Heart left ventricle (tissue), 16 donors: ENCODE data around the gene PTPRN2. TPM values are rescaled to one million over a fixed set of nuclear protein-coding genes. Genes with fewer than 3 reads are reported as not detected.

Source experiments
- ATAC-seq, 4 donors: fragments of 200-7000 bp; cut with Tn5 transposase; one replicate each; pipeline ENCODE4 v1.9.1; 2020 to 2022; ENCODE audit warnings: moderate library complexity in 4 of 4, mild to moderate bottlenecking in 3 of 4, moderate number of reproducible peaks in 1 of 4
- DNase-seq, 5 donors: peaks; one replicate each; pipeline ENCODE4 v3.0.0-alpha.2; 2020
- H3K27ac ChIP-seq, 12 donors: fragments of 200-600 bp; sonication (generic) in 4 of 12; one replicate each; pipeline versions ENCODE4 v1.5.0 to v1.8.0; 2016 to 2022; ENCODE audit warnings: mild to moderate bottlenecking in 2 of 12
- H3K27me3 ChIP-seq, 9 donors: fragments of 200-600 bp; sonication (generic) in 2 of 9; one replicate each; pipeline versions ENCODE4 v1.5.1 to v1.8.0; 2016 to 2022; ENCODE audit warnings: mild to moderate bottlenecking in 3 of 9
- H3K36me3 ChIP-seq, 9 donors: fragments of 200-600 bp; sonication (generic) in 2 of 9; one replicate each; pipeline versions ENCODE4 v1.5.0 to v1.8.0; 2018 to 2022; ENCODE audit warnings: mild to moderate bottlenecking in 2 of 9
- H3K4me1 ChIP-seq, 12 donors: fragments of 200-600 bp; sonication (generic) in 4 of 12; one replicate each; pipeline versions ENCODE4 v1.5.0 to v1.8.0; 2016 to 2022; ENCODE audit warnings: mild to moderate bottlenecking in 3 of 12
- H3K4me3 ChIP-seq, 12 donors: fragments of 200-600 bp; sonication (generic) in 4 of 12; one replicate each; pipeline versions ENCODE4 v1.5.0 to v1.8.0; 2017 to 2022; ENCODE audit warnings: mild to moderate bottlenecking in 9 of 12, moderate library complexity in 4 of 12
- H3K9me3 ChIP-seq, 12 donors: fragments of 200-600 bp; sonication (generic) in 4 of 12; one replicate each; pipeline versions ENCODE4 v1.5.0 to v1.8.0; 2016 to 2022; ENCODE audit warnings: mild to moderate bottlenecking in 1 of 12
- POLR2A ChIP-seq, 2 donors: fragments of 450-650 bp; IDR thresholded peaks; one replicate each; pipeline ENCODE4 v1.6.1; 2017; ENCODE audit warnings: antibody characterized with exemption in 2 of 2, mild to moderate bottlenecking in 2 of 2, moderate library complexity in 2 of 2
- WGBS, 4 donors: extraction: QIAGEN DNeasy Blood & Tissue Kit in 2 of 4; methylation state at CpG; one replicate each; pipeline versions ENCODE4 v1.1.5 to v1.1.7; 2013 to 2018; 5-methylcytosine and 5-hydroxymethylcytosine counted together
- intact Hi-C, 10 donors: fragments of 100-400 bp; cut with DNase I; formaldehyde crosslinking; loops; one replicate each; pipeline versions ENCODE4 v1.11.1 to v1.14.2; 2022
- polyA plus RNA-seq, 2 donors: library from polyadenylated mRNA; stranded (reverse); fragments of 200-250 nt; gene quantifications; one replicate each; pipeline ENCODE4 v1.2.3, GENCODE V29; 2013
- total RNA-seq, 9 donors: library from RNA; depleted of rRNA in 2 of 9; stranded (reverse); fragments of >200 nt in 2 of 9; fragmentation: NEBNext Ultra II Directional in 3 of 9; extraction: Animal tissue kit (Norgen Biotek cat#: 25700) in 3 of 9; gene quantifications; one replicate each; pipeline versions ENCODE4 v1.1.0 to v1.2.4, GENCODE V29; 2016 to 2023
- TF ChIP-seq, protein P1 (sequence below), 12 donors: fragments of 200-600 bp; sonication (generic) in 4 of 12; IDR thresholded peaks; one replicate each; pipeline versions ENCODE4 v1.5.0 to v1.8.0; 2018 to 2022; ENCODE audit warnings: antibody characterized with exemption in 12 of 12, mild to moderate bottlenecking in 5 of 12
- donor health status: ischemic (EF 13 %, LVEDD 7.1; RV severe dilation, severe dysfunction).
- donor health status: healthy with polysubstance abuse.
- donor health status: DM: no; HTN: yes; CAD: no.
- donor health status: DM: no; HTN: no; CAD: no.
- donor health status: ischemic (EF 25% LVEDD 6.9; RV normal size, moderate dysfunction).
- donor health status: ischemic (EF 25% LVEDD 5.7; RV mildly dilated, moderate dysfunction).
- donor health status: healthy.
- donor health status: DM: yes; HTN: yes; CAD: no.
- donor health status: ischemic (EF 35%, LVEDD 5.7; RV mildly dilated, moderate dysfunction).
- donor health status: nonischemic (EF 11% LVEDD 7.7; RV severe dilation, severe dysfunction).
- donor health status: DM: yes; HTN: yes; CAD: no.
- donor health status: PGD.
- donor health status: ischemic (EF 29% LVEDD 5.4; RV normal size, mild dysfunction).
- donor health status: nonischemic (EF 23%, LVEDD 6.1; RV moderate dilation, normal function).

Gene PTPRN2
- total and polyA plus RNA-seq, 11 donors = 0.61 to 2.3 (median 1.3) TPM

DNA sequence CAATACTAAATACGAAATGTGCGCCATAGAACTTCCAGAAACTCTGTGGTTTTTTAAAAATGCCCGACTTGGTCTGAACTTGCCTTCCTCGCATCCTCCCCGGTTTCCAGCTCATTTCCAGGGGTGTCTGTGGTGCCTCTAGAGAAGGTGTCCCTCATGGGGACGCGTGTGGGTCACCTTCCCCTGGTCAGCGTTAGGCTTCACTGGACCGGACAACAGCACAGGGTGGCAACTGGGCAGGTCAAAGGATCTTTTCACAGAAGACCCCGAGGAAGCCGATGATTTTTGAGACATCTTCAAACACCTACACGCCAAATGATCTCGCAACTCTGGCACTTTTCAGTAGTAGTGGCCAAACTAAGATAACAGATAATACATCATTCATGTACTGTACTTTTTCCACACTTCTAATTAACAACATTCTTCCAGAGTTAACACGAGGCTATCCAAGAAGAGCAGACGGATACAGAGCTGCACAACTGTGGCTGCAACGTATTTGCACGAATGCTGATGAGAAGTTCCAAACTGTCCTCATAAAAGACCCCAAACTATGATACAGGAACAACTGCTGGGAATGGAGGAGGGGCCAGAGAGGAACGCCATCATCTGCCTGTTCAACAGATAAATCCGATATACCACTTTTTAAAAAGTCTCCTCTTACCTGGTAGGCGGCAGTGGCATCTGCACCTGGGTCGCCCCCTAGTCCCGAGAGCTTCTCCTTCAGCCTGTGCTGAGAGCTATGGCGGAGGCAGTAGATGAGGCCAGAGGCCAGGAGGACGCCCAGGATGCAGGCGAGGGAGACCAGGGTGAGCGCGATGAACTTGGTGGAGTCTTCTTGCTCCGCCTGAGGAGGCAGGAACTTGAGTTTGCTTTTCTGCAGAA is 905.3 kb downstream of the PTPRN2 start:
- DNase-seq = no peak
- no peak for TF ChIP-seq POLR2A (IDR thresholded peaks at IDR 0.05)
- TF ChIP-seq, protein P1, sequence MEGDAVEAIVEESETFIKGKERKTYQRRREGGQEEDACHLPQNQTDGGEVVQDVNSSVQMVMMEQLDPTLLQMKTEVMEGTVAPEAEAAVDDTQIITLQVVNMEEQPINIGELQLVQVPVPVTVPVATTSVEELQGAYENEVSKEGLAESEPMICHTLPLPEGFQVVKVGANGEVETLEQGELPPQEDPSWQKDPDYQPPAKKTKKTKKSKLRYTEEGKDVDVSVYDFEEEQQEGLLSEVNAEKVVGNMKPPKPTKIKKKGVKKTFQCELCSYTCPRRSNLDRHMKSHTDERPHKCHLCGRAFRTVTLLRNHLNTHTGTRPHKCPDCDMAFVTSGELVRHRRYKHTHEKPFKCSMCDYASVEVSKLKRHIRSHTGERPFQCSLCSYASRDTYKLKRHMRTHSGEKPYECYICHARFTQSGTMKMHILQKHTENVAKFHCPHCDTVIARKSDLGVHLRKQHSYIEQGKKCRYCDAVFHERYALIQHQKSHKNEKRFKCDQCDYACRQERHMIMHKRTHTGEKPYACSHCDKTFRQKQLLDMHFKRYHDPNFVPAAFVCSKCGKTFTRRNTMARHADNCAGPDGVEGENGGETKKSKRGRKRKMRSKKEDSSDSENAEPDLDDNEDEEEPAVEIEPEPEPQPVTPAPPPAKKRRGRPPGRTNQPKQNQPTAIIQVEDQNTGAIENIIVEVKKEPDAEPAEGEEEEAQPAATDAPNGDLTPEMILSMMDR (IDR thresholded peaks at IDR 0.05) = no peak
- no peak for ATAC-seq
- 58 to 68% (median 64%) methylated on average over 27 to 28 of the region's 28 CpGs for WGBS, 4 donors
- intact Hi-C loops = loop anchor here in 1 of 10 donors (10.0 kb wide), 1 partner anchor 248 kb away; no protein-coding TSS in a partner anchor
- peaks cover 33 to 100% (median 70%) of the 10 kb centered on the region in 9 donors for H3K27me3 ChIP-seq
- H3K9me3 ChIP-seq = no peaks in the 10 kb centered on the region
- H3K36me3 ChIP-seq = peaks cover 0 to 3% (median 0%) of the 10 kb centered on the region in 9 donors
- no peak overlapping the region for H3K4me3 ChIP-seq
- H3K4me1 ChIP-seq = peaks cover 0 to 27% (median 7%) of the 10 kb centered on the region in 12 donors
- no peak overlapping the region for H3K27ac ChIP-seq

DNA sequence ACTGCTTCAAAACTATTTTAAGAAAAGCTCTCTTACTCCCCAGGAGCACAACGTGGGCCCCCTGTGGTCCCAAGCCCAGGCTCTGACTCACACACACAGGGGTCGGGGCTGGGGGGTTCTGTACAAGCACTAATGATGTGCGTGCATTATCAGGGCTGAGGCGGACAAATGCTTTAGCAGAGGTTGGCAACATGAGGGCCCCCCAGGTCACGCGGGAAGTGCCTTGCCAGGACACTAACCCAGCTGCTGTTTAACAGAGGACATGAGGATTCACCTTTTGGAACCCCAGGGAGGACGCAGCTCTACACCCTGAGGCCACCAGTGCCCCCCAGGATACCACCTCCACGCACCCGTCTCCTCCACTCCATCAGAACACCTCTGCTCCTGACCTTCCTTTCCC is 908.0 kb downstream of the PTPRN2 start:
- no peak for ATAC-seq
- H3K4me1 ChIP-seq = peaks cover 0 to 13% (median 6%) of the 10 kb centered on the region in 12 donors
- no peak overlapping the region for H3K27ac ChIP-seq
- no peak for TF ChIP-seq POLR2A (IDR thresholded peaks at IDR 0.05)
- TF ChIP-seq, protein P1 (IDR thresholded peaks at IDR 0.05) = no peak
- peaks cover 0 to 3% (median 0%) of the 10 kb centered on the region in 9 donors for H3K36me3 ChIP-seq
- H3K9me3 ChIP-seq = no peaks in the 10 kb centered on the region
- H3K27me3 ChIP-seq = peaks cover 21 to 98% (median 48%) of the 10 kb centered on the region in 9 donors
- 49 to 69% (median 58%) methylated on average over 9 of the region's 9 CpGs for WGBS, 4 donors
- H3K4me3 ChIP-seq = no peak overlapping the region
- intact Hi-C loops = loop anchor here in 1 of 10 donors (10.0 kb wide), 1 partner anchor 245 kb away; no protein-coding TSS in a partner anchor
- DNase-seq = no peak

DNA sequence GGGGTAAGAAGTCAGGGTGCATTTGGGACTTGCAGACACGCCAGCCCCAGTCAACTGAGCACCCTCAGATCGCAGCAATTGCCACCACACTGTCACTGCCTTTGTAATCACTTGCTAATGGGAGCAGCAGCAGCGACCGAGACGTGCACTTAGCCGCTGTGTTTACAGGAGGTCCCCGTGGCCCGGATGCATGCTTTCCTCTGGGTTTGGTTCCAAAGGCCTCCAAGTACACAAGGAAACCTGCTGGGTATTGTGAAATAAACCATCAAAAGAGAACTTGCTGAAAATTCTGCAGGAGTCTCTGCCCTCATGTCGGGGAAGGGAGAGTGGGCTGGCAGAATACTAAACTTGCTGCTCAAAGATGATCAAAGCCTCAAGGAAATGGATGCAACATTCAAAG is 909.1 kb downstream of the PTPRN2 start:
- no peaks in the 10 kb centered on the region for H3K9me3 ChIP-seq
- 16 to 34% (median 23%) methylated on average over 9 of the region's 9 CpGs for WGBS, 4 donors
- DNase-seq = no peak
- no peak overlapping the region for H3K4me3 ChIP-seq
- no peak overlapping the region for H3K27ac ChIP-seq
- peaks cover 0 to 3% (median 0%) of the 10 kb centered on the region in 9 donors for H3K36me3 ChIP-seq
- intact Hi-C loops = no loop called here
- H3K4me1 ChIP-seq = peaks cover 0 to 2% (median under 1%) of the 10 kb centered on the region in 12 donors
- ATAC-seq = no peak
- TF ChIP-seq, protein P1 (IDR thresholded peaks at IDR 0.05) = no peak
- no peak for TF ChIP-seq POLR2A (IDR thresholded peaks at IDR 0.05)
- H3K27me3 ChIP-seq = peaks cover 16 to 98% (median 39%) of the 10 kb centered on the region in 9 donors
